Measurements from ENCODE around the gene TMTC2. TPM values are rescaled to one million over a fixed set of nuclear protein-coding genes. Genes with fewer than 3 reads are reported as not detected.

The TMTC2 gene
- total RNA-seq, 4 donors from 2014 or later, result 18.8 to 30.7 (median 21.0) TPM

GRCh38 chr12:83143950-83144349, 457.2 kb downstream of the TMTC2 start:
- H3K36me3 ChIP-seq, result no peaks in the 10 kb centered on the region
- H3K27ac ChIP-seq, result no peak overlapping the region
- TF ChIP-seq POLR2A (IDR thresholded peaks at IDR 0.05) (no peak), CTCF (IDR thresholded peaks at IDR 0.05) (no peak)
- DNase-seq, result no peak
- intact Hi-C loops (cut with DNase I), result no loop called here
- H3K27me3 ChIP-seq, result no peaks in the 10 kb centered on the region
- no peaks in the 10 kb centered on the region for H3K4me1 ChIP-seq
- 78 to 86% methylated on average over 1 of the region's 1 CpG for WGBS, 2 donors
- no peaks in the 10 kb centered on the region for H3K9me3 ChIP-seq
- H3K4me3 ChIP-seq (replicated peaks in 1 of 3), result no peak overlapping the region

GRCh38 chr12:83145325-83145840, 458.7 kb downstream of the TMTC2 start:
- Histone ChIP-seq H3K36me3 (no peaks in the 10 kb centered on the region), H3K4me3 (replicated peaks in 1 of 3) (no peak overlapping the region), H3K27me3 (no peaks in the 10 kb centered on the region), H3K27ac (no peak overlapping the region), H3K4me1 (no peaks in the 10 kb centered on the region), H3K9me3 (no peaks in the 10 kb centered on the region)
- intact Hi-C loops (cut with DNase I), result no loop called here
- no peak for TF ChIP-seq CTCF (IDR thresholded peaks at IDR 0.05)
- TF ChIP-seq POLR2A (IDR thresholded peaks at IDR 0.05), result no peak
- 74 to 81% methylated on average over 2 of the region's 2 CpGs for WGBS, 2 donors
- DNase-seq, result peak in 1 of 2 donors; percentile 6

- no peak overlapping the region for H3K27ac ChIP-seq
- no peak for TF ChIP-seq POLR2A (IDR thresholded peaks at IDR 0.05)
- TF ChIP-seq CTCF (IDR thresholded peaks at IDR 0.05), result no peak
- no peaks in the 10 kb centered on the region for H3K36me3 ChIP-seq
- intact Hi-C loops (cut with DNase I), result no loop called here
- H3K27me3 ChIP-seq, result no peaks in the 10 kb centered on the region
- H3K4me1 ChIP-seq, result no peaks in the 10 kb centered on the region
- no peak for DNase-seq
- 85 to 89% methylated on average over 2 of the region's 2 CpGs for WGBS, 2 donors
- H3K9me3 ChIP-seq, result no peaks in the 10 kb centered on the region
- no peak overlapping the region for H3K4me3 ChIP-seq (replicated peaks in 1 of 3)
These were observed 460.6 kb downstream of the TMTC2 start for GRCh38 chr12:83147341-83147740.

- H3K36me3 ChIP-seq, result no peaks in the 10 kb centered on the region
- TF ChIP-seq CTCF (IDR thresholded peaks at IDR 0.05), result no peak
- no peak for TF ChIP-seq POLR2A (IDR thresholded peaks at IDR 0.05)
- H3K27me3 ChIP-seq, result no peaks in the 10 kb centered on the region
- no peaks in the 10 kb centered on the region for H3K4me1 ChIP-seq
- no peak for DNase-seq
- no peaks in the 10 kb centered on the region for H3K9me3 ChIP-seq
- no peak overlapping the region for H3K4me3 ChIP-seq (replicated peaks in 1 of 3)
- intact Hi-C loops (cut with DNase I), result no loop called here
- 82 to 92% methylated on average over 3 of the region's 3 CpGs for WGBS, 2 donors
- no peak overlapping the region for H3K27ac ChIP-seq
These were observed 463.3 kb downstream of the TMTC2 start for GRCh38 chr12:83149987-83150386.

- Histone ChIP-seq H3K4me1 (no peaks in the 10 kb centered on the region), H3K27ac (no peak overlapping the region), H3K36me3 (no peaks in the 10 kb centered on the region), H3K4me3 (replicated peaks in 1 of 3) (no peak overlapping the region), H3K27me3 (no peaks in the 10 kb centered on the region), H3K9me3 (no peaks in the 10 kb centered on the region)
- WGBS, 2 donors, result 84 to 88% methylated on average over 3 of the region's 3 CpGs
- intact Hi-C loops (cut with DNase I), result no loop called here
- no peak for DNase-seq
- TF ChIP-seq POLR2A (IDR thresholded peaks at IDR 0.05), result no peak
- TF ChIP-seq CTCF (IDR thresholded peaks at IDR 0.05), result no peak
These were observed 463.9 kb downstream of the TMTC2 start for GRCh38 chr12:83150465-83151189.
